Upper lobe of left lung (tissue), 4 donors: ENCODE data around the gene MPPED2.

Experiments
- EP300 ChIP-seq, 4 donors: sonication (generic); formaldehyde crosslinking; IDR thresholded peaks; one replicate each; pipeline ENCODE4 v1.5.1; 2017; ENCODE audit warnings: antibody characterized with exemption in 4 of 4, control low read depth in 2 of 4
- POLR2A ChIP-seq, 4 donors: fragments of 450-650 bp; IDR thresholded peaks; one replicate each; pipeline ENCODE4 v1.5.1; 2016 to 2017; ENCODE audit warnings: antibody characterized with exemption in 4 of 4, mild to moderate bottlenecking in 2 of 4
- POLR2AphosphoS5 ChIP-seq, 2 donors: sonication (generic); formaldehyde crosslinking; IDR thresholded peaks; one replicate each; pipeline ENCODE4 v1.5.1; 2017; ENCODE audit warnings: antibody characterized with exemption in 2 of 2
- TF ChIP-seq, protein P1 (sequence below), 6 experiments: fragments of 450-650 bp in 4 of 6; fragments of 200-600 bp in 2 of 6; sonication (generic) in 2 of 6; IDR thresholded peaks; one replicate each; pipeline ENCODE4 v1.5.1; 2016 to 2019; ENCODE audit warnings: antibody characterized with exemption in 6 of 6

DNA sequence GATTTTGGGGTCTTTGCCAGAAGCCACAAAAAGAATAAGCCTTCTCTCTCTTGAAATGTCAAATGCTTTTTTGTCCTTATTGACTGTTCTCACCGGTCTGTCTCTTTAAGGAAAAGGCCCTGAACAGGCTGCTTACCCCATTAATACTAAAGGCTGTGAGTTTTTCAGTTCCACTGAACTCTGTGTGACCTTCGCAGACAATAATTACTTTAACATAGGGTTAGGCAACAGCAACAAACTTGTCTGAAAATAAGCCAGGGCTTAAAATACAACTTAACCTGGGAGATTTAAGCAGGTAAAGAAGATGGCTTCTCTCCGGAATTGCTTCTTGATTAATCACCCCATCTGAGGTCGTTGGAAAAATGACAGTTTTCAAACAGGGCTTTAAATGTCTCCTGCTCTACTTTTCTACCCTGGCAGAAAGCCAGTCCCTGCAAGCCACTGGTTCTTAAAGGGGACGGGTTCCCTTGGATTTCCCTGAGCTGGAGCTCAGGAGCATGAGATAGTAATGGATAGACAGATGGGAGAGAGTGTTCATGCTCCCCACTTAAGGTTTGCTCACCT is 193.8 kb downstream of the MPPED2 start:
- TF ChIP-seq, protein P1, sequence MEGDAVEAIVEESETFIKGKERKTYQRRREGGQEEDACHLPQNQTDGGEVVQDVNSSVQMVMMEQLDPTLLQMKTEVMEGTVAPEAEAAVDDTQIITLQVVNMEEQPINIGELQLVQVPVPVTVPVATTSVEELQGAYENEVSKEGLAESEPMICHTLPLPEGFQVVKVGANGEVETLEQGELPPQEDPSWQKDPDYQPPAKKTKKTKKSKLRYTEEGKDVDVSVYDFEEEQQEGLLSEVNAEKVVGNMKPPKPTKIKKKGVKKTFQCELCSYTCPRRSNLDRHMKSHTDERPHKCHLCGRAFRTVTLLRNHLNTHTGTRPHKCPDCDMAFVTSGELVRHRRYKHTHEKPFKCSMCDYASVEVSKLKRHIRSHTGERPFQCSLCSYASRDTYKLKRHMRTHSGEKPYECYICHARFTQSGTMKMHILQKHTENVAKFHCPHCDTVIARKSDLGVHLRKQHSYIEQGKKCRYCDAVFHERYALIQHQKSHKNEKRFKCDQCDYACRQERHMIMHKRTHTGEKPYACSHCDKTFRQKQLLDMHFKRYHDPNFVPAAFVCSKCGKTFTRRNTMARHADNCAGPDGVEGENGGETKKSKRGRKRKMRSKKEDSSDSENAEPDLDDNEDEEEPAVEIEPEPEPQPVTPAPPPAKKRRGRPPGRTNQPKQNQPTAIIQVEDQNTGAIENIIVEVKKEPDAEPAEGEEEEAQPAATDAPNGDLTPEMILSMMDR (IDR thresholded peaks at IDR 0.05) = no peak
- no peak for TF ChIP-seq POLR2AphosphoS5 (IDR thresholded peaks at IDR 0.05)
- no peak for TF ChIP-seq POLR2A (IDR thresholded peaks at IDR 0.05)
- no peak for TF ChIP-seq EP300 (IDR thresholded peaks at IDR 0.05)
